ENCODE results near the gene GOLGA2. TPM values are rescaled to one million over a fixed set of nuclear protein-coding genes. Genes with fewer than 3 reads are reported as not detected.

The GOLGA2 gene
- total and polyA plus RNA-seq, 2 of the 4 experiments (the other 2 are of a cell fraction) = 118 to 146 TPM

DNA sequence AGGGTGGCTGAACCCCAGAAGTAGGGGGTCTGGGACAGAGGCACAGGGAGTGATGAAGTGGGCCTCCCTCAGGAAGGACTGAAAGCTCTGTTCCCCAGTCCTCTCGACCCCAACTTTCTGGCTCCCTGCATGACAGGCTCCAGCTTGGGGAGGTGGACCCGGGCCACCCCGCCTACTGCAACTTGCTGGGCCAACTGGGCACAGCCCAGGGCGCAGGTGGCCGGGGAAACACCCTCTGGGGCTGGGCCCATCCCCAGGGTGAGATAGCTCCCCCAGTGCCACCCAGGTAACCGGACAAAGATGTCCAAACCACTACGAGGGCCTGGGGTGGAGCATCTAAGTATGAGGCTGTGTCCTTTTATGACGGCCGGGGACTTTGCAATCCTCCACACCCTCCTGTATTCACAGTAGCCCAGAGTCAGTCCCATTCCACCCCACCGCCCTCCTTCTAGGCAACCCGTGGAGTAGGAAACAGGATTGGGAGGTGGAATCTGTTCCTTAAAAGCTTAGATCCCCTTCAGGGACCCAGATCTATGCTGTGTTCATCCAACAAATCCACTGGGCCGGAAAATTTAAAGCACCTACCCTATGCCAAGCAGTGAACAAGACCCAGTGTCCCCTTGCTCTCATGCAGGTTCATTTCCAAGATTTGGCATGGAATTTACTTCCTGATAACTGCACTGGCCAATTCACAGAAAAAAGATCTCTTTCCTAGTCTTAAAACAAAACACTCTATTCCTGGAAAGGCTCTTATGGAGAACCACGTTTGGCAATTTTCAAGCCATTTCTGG, 52.7 kb downstream of the GOLGA2 start:
- Histone ChIP-seq H3K79me1 (ENCODE audit: low read depth in 1 of 2, low read length in 2 of 2) (no peaks in the 10 kb centered on the region; a peak in 1 of 4 replicates), H2AK5ac (ENCODE audit: low read depth, low read length) (no peak overlapping the region), H3K4me3 (ENCODE audit: insufficient read depth, low read depth, low read length) (no peak overlapping the region), H4K8ac (ENCODE audit: low read depth in 2 of 2, low read length in 2 of 2) (no peak overlapping the region), H2AK9ac (replicated peaks; ENCODE audit: low read depth, low read length, poor library complexity) (no peak overlapping the region), H4K20me1 (ENCODE audit: insufficient read depth, low read length) (no peaks in the 10 kb centered on the region), H3K4me2 (ENCODE audit: low read depth, low read length) (no peak overlapping the region), H2BK5ac (ENCODE audit: low read depth, low read length, poor library complexity, severe bottlenecking) (no peak overlapping the region), H3K9ac (ENCODE audit: low read depth, low read length) (no peak overlapping the region), H2BK15ac (ENCODE audit: low read depth, low read length) (no peak overlapping the region), H3K36me3 (ENCODE audit: control insufficient read depth, insufficient read depth, low read length) (peaks cover 6% of the 10 kb centered on the region; the same call in 1 of the 2 replicates), H3K56ac (ENCODE audit: extremely low read depth, insufficient read depth, low read length) (no peak overlapping the region), H4K5ac (ENCODE audit: low read depth, low read length) (no peak overlapping the region), H3K4me1 (ENCODE audit: control insufficient read depth, insufficient read depth, low read length) (no peaks in the 10 kb centered on the region), H3K9me1 (ENCODE audit: insufficient read depth, low read length) (0 out of 2 replicates have a peak, but pooled peaks cover 3% of the 10 kb centered on the region), H3K27ac (ENCODE audit: insufficient read depth, low read length) (no peak overlapping the region), H3K18ac (ENCODE audit: low read depth, low read length) (no peak overlapping the region), H3K27me3 (ENCODE audit: control insufficient read depth, insufficient read depth, low read length) (no peaks in the 10 kb centered on the region), H3K23ac (ENCODE audit: low read depth, low read length) (no peak overlapping the region), H3K4ac (ENCODE audit: low read depth, low read length) (no peak overlapping the region), H2AFZ (replicated peaks; ENCODE audit: low read length, poor library complexity) (no peak overlapping the region), H2BK20ac (ENCODE audit: low read depth, low read length) (no peak overlapping the region), H2BK120ac (ENCODE audit: low read depth, low read length) (no peak overlapping the region), H3K14ac (replicated peaks; ENCODE audit: low read depth, low read length) (no peak overlapping the region), H4K91ac (ENCODE audit: insufficient read depth, low read depth, low read length) (no peak overlapping the region), H3K9me3 (ENCODE audit: control insufficient read depth, insufficient read depth, low read length) (no peaks in the 10 kb centered on the region)
- POLR2A ChIA-PET (ENCODE audit: unreplicated experiment) = no interaction called here
- dilution Hi-C loops (cut with HindIII; ENCODE audit: low sequenced_read_pairs, unreplicated experiment) (no loop called here), in situ Hi-C loops (cut with MboI; ENCODE audit: low sequenced_read_pairs) (no loop called here), intact Hi-C loops (cut with micrococcal nuclease) (no loop called here)
- WGBS, 2 experiments (ENCODE audit: extremely low coverage in 2 of 2, insufficient read length in 1 of 2) = no CpG with 5 or more reads among the region's 13 CpGs
- ATAC-seq (ENCODE audit: low read depth) = no peak
- no peak for DNase-seq
- BruUV-seq (replicated peaks) = no TSS peak
- CTCF ChIA-PET = no interaction called here
- no peak for TF ChIP-seq FOS (IDR thresholded peaks at IDR 0.05; ENCODE audit: low read depth, low read length)
- TF ChIP-seq, protein P1, sequence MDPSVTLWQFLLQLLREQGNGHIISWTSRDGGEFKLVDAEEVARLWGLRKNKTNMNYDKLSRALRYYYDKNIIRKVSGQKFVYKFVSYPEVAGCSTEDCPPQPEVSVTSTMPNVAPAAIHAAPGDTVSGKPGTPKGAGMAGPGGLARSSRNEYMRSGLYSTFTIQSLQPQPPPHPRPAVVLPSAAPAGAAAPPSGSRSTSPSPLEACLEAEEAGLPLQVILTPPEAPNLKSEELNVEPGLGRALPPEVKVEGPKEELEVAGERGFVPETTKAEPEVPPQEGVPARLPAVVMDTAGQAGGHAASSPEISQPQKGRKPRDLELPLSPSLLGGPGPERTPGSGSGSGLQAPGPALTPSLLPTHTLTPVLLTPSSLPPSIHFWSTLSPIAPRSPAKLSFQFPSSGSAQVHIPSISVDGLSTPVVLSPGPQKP (IDR thresholded peaks at IDR 0.05; ENCODE audit: borderline replicate concordance, low read depth, low read length) = no peak
- no peak for TF ChIP-seq CHD1 (IDR thresholded peaks at IDR 0.05; ENCODE audit: low read depth, low read length)
- TF ChIP-seq CEBPB (IDR thresholded peaks at IDR 0.05; ENCODE audit: low read depth, low read length) = no peak
- no peak for TF ChIP-seq MAFK (IDR thresholded peaks at IDR 0.05; ENCODE audit: low read depth, low read length)
- no peak for TF ChIP-seq RFX5 (IDR thresholded peaks at IDR 0.05; ENCODE audit: low read depth, low read length)
